ENCODE data around the gene ETDB. TPM values are rescaled to one million over a fixed set of nuclear protein-coding genes. Genes with fewer than 3 reads are reported as not detected.
"Not testable (repeated sequence)": the region's sequence is repeated elsewhere in the genome, so short reads cannot be mapped to it uniquely, and the experiment has no call there.

Gene ETDB
- not detected in 2 replicates for total RNA-seq
- long read RNA-seq, result 0 reads

- not testable (repeated sequence) for H3K27me3 Mint-ChIP-seq (ENCODE audit: unreplicated experiment); H3K36me3 Mint-ChIP-seq (ENCODE audit: unreplicated experiment); H3K27ac Mint-ChIP-seq (ENCODE audit: unreplicated experiment); H3K4me3 Mint-ChIP-seq (ENCODE audit: unreplicated experiment); H3K9me3 Mint-ChIP-seq (ENCODE audit: unreplicated experiment); H3K4me1 Mint-ChIP-seq (ENCODE audit: unreplicated experiment); DNase-seq (ENCODE audit: extremely low spot score, unreplicated experiment)
These were observed at the start of gene ETDB for GRCh38 chrX:135120056-135120576. ETDB (minus strand) TSS chrX:135120526; CDS start chrX:135119261, 1,265 bp downstream.

- not testable (repeated sequence) for H3K4me1 Mint-ChIP-seq (ENCODE audit: unreplicated experiment); H3K36me3 Mint-ChIP-seq (ENCODE audit: unreplicated experiment); H3K4me3 Mint-ChIP-seq (ENCODE audit: unreplicated experiment); H3K27me3 Mint-ChIP-seq (ENCODE audit: unreplicated experiment); DNase-seq (ENCODE audit: extremely low spot score, unreplicated experiment); H3K27ac Mint-ChIP-seq (ENCODE audit: unreplicated experiment)
- peaks cover 20% of the 10 kb centered on the region for H3K9me3 Mint-ChIP-seq (ENCODE audit: unreplicated experiment)
These were observed 49.2 kb upstream of the ETDB start for GRCh38 chrX:135169534-135169933.

- H3K27ac Mint-ChIP-seq (ENCODE audit: unreplicated experiment), result no peak overlapping the region
- H3K4me3 Mint-ChIP-seq (ENCODE audit: unreplicated experiment), result no peak overlapping the region
- peaks cover 3% of the 10 kb centered on the region for H3K27me3 Mint-ChIP-seq (ENCODE audit: unreplicated experiment)
- peaks cover 19% of the 10 kb centered on the region for H3K9me3 Mint-ChIP-seq (ENCODE audit: unreplicated experiment)
- no peak for DNase-seq (ENCODE audit: extremely low spot score, unreplicated experiment)
- no peaks in the 10 kb centered on the region for H3K36me3 Mint-ChIP-seq (ENCODE audit: unreplicated experiment)
- no peak for TF ChIP-seq CTCF (IDR thresholded peaks at IDR 0.05)
- H3K4me1 Mint-ChIP-seq (ENCODE audit: unreplicated experiment), result no peaks in the 10 kb centered on the region
These were observed 48.2 kb upstream of the ETDB start for GRCh38 chrX:135168486-135168885.

- DNase-seq (ENCODE audit: extremely low spot score, unreplicated experiment); H3K4me1 Mint-ChIP-seq (ENCODE audit: unreplicated experiment); H3K4me3 Mint-ChIP-seq (ENCODE audit: unreplicated experiment); H3K36me3 Mint-ChIP-seq (ENCODE audit: unreplicated experiment); H3K27ac Mint-ChIP-seq (ENCODE audit: unreplicated experiment); H3K27me3 Mint-ChIP-seq (ENCODE audit: unreplicated experiment); H3K9me3 Mint-ChIP-seq (ENCODE audit: unreplicated experiment): not testable (repeated sequence)
These were observed 34.4 kb upstream of the ETDB start for GRCh38 chrX:135154688-135155087.

GRCh38 chrX:135126145-135126544, 5.8 kb upstream of the ETDB start:
- H3K36me3 Mint-ChIP-seq (ENCODE audit: unreplicated experiment); H3K27me3 Mint-ChIP-seq (ENCODE audit: unreplicated experiment); H3K9me3 Mint-ChIP-seq (ENCODE audit: unreplicated experiment); H3K27ac Mint-ChIP-seq (ENCODE audit: unreplicated experiment); H3K4me3 Mint-ChIP-seq (ENCODE audit: unreplicated experiment); H3K4me1 Mint-ChIP-seq (ENCODE audit: unreplicated experiment); DNase-seq (ENCODE audit: extremely low spot score, unreplicated experiment): not testable (repeated sequence)

- DNase-seq (ENCODE audit: extremely low spot score, unreplicated experiment); H3K4me1 Mint-ChIP-seq (ENCODE audit: unreplicated experiment); H3K27ac Mint-ChIP-seq (ENCODE audit: unreplicated experiment); H3K27me3 Mint-ChIP-seq (ENCODE audit: unreplicated experiment); H3K9me3 Mint-ChIP-seq (ENCODE audit: unreplicated experiment); H3K36me3 Mint-ChIP-seq (ENCODE audit: unreplicated experiment); H3K4me3 Mint-ChIP-seq (ENCODE audit: unreplicated experiment): not testable (repeated sequence)
These were observed 4.3 kb downstream of the ETDB start for GRCh38 chrX:135116064-135116463.

GRCh38 chrX:135114392-135114791, 5.9 kb downstream of the ETDB start:
- Mint-ChIP-seq H3K4me3 (ENCODE audit: unreplicated experiment) (no peak overlapping the region), H3K4me1 (ENCODE audit: unreplicated experiment) (no peaks in the 10 kb centered on the region), H3K36me3 (ENCODE audit: unreplicated experiment) (no peaks in the 10 kb centered on the region), H3K27me3 (ENCODE audit: unreplicated experiment) (peaks cover 5% of the 10 kb centered on the region), H3K27ac (ENCODE audit: unreplicated experiment) (no peak overlapping the region), H3K9me3 (ENCODE audit: unreplicated experiment) (peaks cover 7% of the 10 kb centered on the region)
- DNase-seq (ENCODE audit: extremely low spot score, unreplicated experiment), result no peak
- no peak for TF ChIP-seq CTCF (IDR thresholded peaks at IDR 0.05)

GRCh38 chrX:135112743-135113142, 7.6 kb downstream of the ETDB start:
- Mint-ChIP-seq H3K4me3 (ENCODE audit: unreplicated experiment) (no peak overlapping the region), H3K9me3 (ENCODE audit: unreplicated experiment) (peaks cover 7% of the 10 kb centered on the region), H3K4me1 (ENCODE audit: unreplicated experiment) (no peaks in the 10 kb centered on the region), H3K27ac (ENCODE audit: unreplicated experiment) (no peak overlapping the region), H3K36me3 (ENCODE audit: unreplicated experiment) (no peaks in the 10 kb centered on the region), H3K27me3 (ENCODE audit: unreplicated experiment) (peaks cover 18% of the 10 kb centered on the region)
- DNase-seq (ENCODE audit: extremely low spot score, unreplicated experiment), result no peak
- no peak for TF ChIP-seq CTCF (IDR thresholded peaks at IDR 0.05)

Measured in osteocyte (in vitro differentiated cells).